GM12872 (cell line): Measurements from ENCODE around the gene DNMBP.

Experiments
- TF ChIP-seq, protein P1 (sequence below): IDR thresholded peaks from 3 replicates; pipeline ENCODE4 v1.5.1; 2011; ENCODE audit warnings: low read depth, mild to moderate bottlenecking, low read length, moderate library complexity; ENCODE audit not compliant: insufficient read depth

DNMBP gene

GRCh38 chr10:100025576-100025975 lies 15.8 kb upstream of the DNMBP start:
- TF ChIP-seq, protein P1, sequence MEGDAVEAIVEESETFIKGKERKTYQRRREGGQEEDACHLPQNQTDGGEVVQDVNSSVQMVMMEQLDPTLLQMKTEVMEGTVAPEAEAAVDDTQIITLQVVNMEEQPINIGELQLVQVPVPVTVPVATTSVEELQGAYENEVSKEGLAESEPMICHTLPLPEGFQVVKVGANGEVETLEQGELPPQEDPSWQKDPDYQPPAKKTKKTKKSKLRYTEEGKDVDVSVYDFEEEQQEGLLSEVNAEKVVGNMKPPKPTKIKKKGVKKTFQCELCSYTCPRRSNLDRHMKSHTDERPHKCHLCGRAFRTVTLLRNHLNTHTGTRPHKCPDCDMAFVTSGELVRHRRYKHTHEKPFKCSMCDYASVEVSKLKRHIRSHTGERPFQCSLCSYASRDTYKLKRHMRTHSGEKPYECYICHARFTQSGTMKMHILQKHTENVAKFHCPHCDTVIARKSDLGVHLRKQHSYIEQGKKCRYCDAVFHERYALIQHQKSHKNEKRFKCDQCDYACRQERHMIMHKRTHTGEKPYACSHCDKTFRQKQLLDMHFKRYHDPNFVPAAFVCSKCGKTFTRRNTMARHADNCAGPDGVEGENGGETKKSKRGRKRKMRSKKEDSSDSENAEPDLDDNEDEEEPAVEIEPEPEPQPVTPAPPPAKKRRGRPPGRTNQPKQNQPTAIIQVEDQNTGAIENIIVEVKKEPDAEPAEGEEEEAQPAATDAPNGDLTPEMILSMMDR: no peak

- TF ChIP-seq, protein P1: no peak
Observed at GRCh38 chr10:100024748-100025147, 15.0 kb upstream of the DNMBP start.

DNA sequence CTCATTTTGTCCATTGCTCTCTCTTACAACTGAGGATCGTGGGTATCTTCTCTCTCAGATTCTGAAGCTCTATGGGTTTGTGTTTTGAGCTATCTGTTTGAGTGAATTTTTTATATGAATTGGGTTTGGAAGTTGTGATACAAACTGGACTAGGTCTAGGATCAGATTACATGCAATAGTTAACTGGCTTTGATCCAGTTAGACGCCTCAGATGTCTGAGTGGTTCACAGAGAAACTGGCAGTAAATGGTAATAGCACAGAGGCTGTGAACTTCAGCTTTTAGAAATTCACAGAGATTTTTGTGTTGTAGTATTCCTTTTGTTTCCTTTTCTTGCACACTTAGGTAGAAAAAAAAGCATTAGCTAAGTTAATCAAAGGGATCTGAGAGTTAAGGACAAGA lies 12.7 kb upstream of the DNMBP start:
- TF ChIP-seq, protein P1: no peak

GRCh38 chr10:100021322-100021721 lies 11.6 kb upstream of the DNMBP start:
- TF ChIP-seq, protein P1: no peak

DNA sequence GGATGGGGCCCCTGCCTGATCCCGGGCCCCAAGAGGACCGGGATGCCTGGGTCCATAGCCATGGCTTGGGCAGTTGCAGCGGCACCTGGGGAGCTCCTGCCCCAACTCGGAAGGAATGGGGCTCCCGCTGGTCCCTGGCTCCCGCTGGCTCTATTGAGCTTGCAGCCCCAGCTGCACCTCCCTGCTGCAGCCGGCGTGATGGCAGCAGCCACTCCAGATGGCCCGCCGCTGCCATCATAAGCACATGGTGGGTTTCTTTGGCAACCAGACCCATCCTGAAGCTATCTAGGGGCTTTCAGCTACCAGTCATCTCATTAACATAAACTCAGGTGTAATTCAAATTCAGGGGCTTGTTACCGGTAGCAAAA lies 11.1 kb upstream of the DNMBP start:
- TF ChIP-seq, protein P1: no peak

GRCh38 chr10:100020142-100020885 lies 10.6 kb upstream of the DNMBP start:
- TF ChIP-seq, protein P1: peak; percentile 11; the same call in 1 of the 3 replicates

DNA sequence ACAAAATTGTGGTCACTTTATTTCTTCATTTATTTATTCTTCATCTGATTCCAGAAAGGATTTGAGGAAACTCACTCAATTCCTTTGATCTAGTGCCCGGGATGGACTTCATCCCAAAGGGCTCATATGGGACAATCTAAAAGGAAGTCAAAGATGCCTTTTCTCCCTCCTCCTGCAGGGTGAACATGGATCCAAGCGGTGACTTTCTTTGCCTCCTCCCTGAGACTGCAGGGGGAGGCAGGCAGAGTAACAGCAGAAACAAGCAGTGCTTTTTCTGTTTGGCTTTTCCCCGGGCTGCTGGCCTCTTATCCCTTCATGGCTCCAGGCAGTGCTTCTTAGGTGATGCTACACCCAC lies 10.0 kb upstream of the DNMBP start:
- TF ChIP-seq, protein P1: no peak
